Neural progenitor cell (in vitro differentiated cells): ENCODE measurements around the gene NDUFB3. TPM values are rescaled to one million over a fixed set of nuclear protein-coding genes. Genes with fewer than 3 reads are reported as not detected.

Source experiments
- DNase-seq: peaks from one replicate; pipeline ENCODE4 v3.0.0-alpha.2; 2016; ENCODE audit warnings: low spot score
- H2AFZ ChIP-seq: fragments of 200-600 bp; sonication (generic); replicated peaks from 2 replicates; pipeline ENCODE4 v1.6.1; 2016; ENCODE audit warnings: antibody characterized with exemption
- H3F3A ChIP-seq: fragments of 200-600 bp; sonication (generic); 2 replicates; pipeline ENCODE4 v1.6.1; 2016; ENCODE audit warnings: antibody characterized with exemption, low read depth
- H3K27ac ChIP-seq: fragments of 200-600 bp; sonication (generic); 2 replicates; pipeline ENCODE4 v1.5.1; 2016; ENCODE audit warnings: mild to moderate bottlenecking
- H3K27me3 ChIP-seq: fragments of 200-600 bp; sonication (generic); 2 replicates; pipeline ENCODE4 v1.6.1; 2016; ENCODE audit warnings: mild to moderate bottlenecking, moderate library complexity
- H3K36me3 ChIP-seq: fragments of 200-600 bp; sonication (generic); 2 replicates; pipeline ENCODE4 v1.5.1; 2016
- H3K4me1 ChIP-seq: fragments of 200-600 bp; sonication (generic); 2 replicates; pipeline ENCODE4 v1.6.1; 2016; ENCODE audit warnings: mixed run types
- H3K4me2 ChIP-seq: fragments of 200-600 bp; sonication (generic); 2 replicates; pipeline ENCODE4 v1.6.1; 2016
- H3K4me3 ChIP-seq: fragments of 200-600 bp; sonication (generic); 2 replicates; pipeline ENCODE4 v1.5.1; 2016
- H3K79me2 ChIP-seq: fragments of 200-600 bp; sonication (generic); 2 replicates; pipeline ENCODE4 v1.6.1; 2016; ENCODE audit warnings: low read depth
- H3K9ac ChIP-seq: fragments of 200-600 bp; sonication (generic); 2 replicates; pipeline ENCODE4 v1.6.1; 2016
- H3K9me3 ChIP-seq: fragments of 200-600 bp; sonication (generic); 2 replicates; pipeline ENCODE4 v1.5.1; 2016; ENCODE audit warnings: low read depth
- H4K20me1 ChIP-seq: fragments of 200-600 bp; sonication (generic); 2 replicates; pipeline ENCODE4 v1.6.1; 2016; ENCODE audit warnings: low read depth
- H3K27ac Mint-ChIP-seq: 3 replicates; pipeline ENCODE4 v1.8.0; 2021; ENCODE audit warnings: mixed read lengths
- H3K27me3 Mint-ChIP-seq: 2 replicates; pipeline ENCODE4 v1.8.0; 2022; ENCODE audit warnings: low read depth, mild to moderate bottlenecking, inconsistent platforms, moderate library complexity, mixed read lengths; ENCODE audit not compliant: insufficient read depth
- H3K36me3 Mint-ChIP-seq: 3 replicates; pipeline ENCODE4 v1.8.0; 2021; ENCODE audit warnings: mixed read lengths
- H3K4me1 Mint-ChIP-seq: 3 replicates; pipeline ENCODE4 v1.8.0; 2021; ENCODE audit warnings: mixed read lengths
- H3K4me3 Mint-ChIP-seq: 3 replicates; pipeline ENCODE4 v1.8.0; 2021; ENCODE audit warnings: mild to moderate bottlenecking, moderate library complexity, mixed read lengths
- H3K9me3 Mint-ChIP-seq: 3 replicates; pipeline ENCODE4 v1.8.0; 2020; ENCODE audit warnings: mixed read lengths
- EZH2 ChIP-seq: fragments of 200-600 bp; sonication (generic); IDR thresholded peaks from 2 replicates; pipeline ENCODE4 v1.6.1; 2017; ENCODE audit warnings: antibody characterized with exemption, mild to moderate bottlenecking, moderate library complexity
- EZH2phosphoT487 ChIP-seq: fragments of 200-600 bp; sonication (generic); IDR thresholded peaks from 2 replicates; pipeline ENCODE4 v1.6.1; 2017; ENCODE audit warnings: antibody characterized with exemption
- total RNA-seq: library from RNA; depleted of rRNA; stranded (reverse); fragments of >200 nt; gene quantifications from 2 replicates; pipeline ENCODE4 v1.2.3, GENCODE V29; 2015; ENCODE audit warnings: low replicate concordance
- TF ChIP-seq, protein P1 (sequence below): fragments of 200-600 bp; sonication (generic); IDR thresholded peaks from 2 replicates; pipeline ENCODE4 v1.5.1; 2017; ENCODE audit warnings: antibody characterized with exemption, mild to moderate bottlenecking

Gene NDUFB3
- total RNA-seq, 1 donor from 2014 or later = 125 TPM

DNA sequence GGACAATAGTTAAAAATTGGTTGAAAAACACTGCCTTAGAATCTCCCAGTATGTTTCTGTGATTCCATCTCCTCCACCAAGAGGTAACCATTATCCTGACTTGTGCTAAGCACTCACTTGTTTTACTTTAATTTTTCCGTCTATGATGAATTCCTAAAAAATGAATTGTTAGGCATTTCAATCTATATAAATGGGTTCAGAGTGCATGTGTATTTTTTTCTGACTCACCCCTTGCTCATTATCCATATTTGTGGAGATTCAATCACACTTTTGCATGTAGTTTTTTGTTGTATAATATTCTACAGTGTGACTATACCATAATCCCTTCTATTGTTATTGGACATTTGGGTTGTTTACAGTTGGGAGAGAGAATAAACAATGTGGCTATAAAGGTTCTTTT, 1.3 kb downstream of the NDUFB3 start:
- no peak overlapping the region for H3K9ac ChIP-seq

DNA sequence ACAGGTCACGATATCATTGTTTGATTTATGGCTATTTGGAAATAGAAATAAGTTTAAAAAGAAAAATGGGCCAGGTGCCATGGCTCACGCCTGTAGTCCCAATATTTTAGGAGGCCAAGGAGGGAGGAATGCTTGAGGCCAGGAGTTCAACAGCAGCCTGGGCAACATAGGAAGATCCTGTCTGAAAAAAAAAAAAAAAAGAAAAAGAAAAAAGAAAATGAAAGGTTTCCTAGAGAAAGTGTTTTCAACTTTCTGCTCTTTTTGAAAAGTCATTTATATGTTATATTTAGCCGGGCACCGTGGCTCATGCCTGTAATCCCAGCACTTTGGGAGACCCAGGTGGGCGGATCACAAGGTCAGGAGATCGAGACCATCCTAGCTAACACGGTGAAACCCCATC, 3.2 kb downstream of the NDUFB3 start:
- Mint-ChIP-seq H3K4me3 (no peak overlapping the region), H3K4me1 (peaks cover 17% of the 10 kb centered on the region), H3K36me3 (peaks cover 2% of the 10 kb centered on the region), H3K27me3 (peaks cover 2% of the 10 kb centered on the region), H3K9me3 (no peaks in the 10 kb centered on the region), H3K27ac (no peak overlapping the region)
- no peak overlapping the region for H2AFZ ChIP-seq
- no peak overlapping the region for H3K4me2 ChIP-seq
- H3K79me2 ChIP-seq = peaks cover 35% of the 10 kb centered on the region
- DNase-seq = no peak
- no peaks in the 10 kb centered on the region for H3K27me3 ChIP-seq
- no peaks in the 10 kb centered on the region for H4K20me1 ChIP-seq
- no peaks in the 10 kb centered on the region for H3K9me3 ChIP-seq
- no peak overlapping the region for H3K9ac ChIP-seq
- peaks cover 15% of the 10 kb centered on the region for H3F3A ChIP-seq
- H3K36me3 ChIP-seq = no peaks in the 10 kb centered on the region
- peaks cover 8% of the 10 kb centered on the region for H3K4me1 ChIP-seq
- no peak for TF ChIP-seq EZH2
- TF ChIP-seq, protein P1, sequence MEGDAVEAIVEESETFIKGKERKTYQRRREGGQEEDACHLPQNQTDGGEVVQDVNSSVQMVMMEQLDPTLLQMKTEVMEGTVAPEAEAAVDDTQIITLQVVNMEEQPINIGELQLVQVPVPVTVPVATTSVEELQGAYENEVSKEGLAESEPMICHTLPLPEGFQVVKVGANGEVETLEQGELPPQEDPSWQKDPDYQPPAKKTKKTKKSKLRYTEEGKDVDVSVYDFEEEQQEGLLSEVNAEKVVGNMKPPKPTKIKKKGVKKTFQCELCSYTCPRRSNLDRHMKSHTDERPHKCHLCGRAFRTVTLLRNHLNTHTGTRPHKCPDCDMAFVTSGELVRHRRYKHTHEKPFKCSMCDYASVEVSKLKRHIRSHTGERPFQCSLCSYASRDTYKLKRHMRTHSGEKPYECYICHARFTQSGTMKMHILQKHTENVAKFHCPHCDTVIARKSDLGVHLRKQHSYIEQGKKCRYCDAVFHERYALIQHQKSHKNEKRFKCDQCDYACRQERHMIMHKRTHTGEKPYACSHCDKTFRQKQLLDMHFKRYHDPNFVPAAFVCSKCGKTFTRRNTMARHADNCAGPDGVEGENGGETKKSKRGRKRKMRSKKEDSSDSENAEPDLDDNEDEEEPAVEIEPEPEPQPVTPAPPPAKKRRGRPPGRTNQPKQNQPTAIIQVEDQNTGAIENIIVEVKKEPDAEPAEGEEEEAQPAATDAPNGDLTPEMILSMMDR = no peak
- TF ChIP-seq EZH2phosphoT487 = no peak
- H3K27ac ChIP-seq = no peak overlapping the region
- H3K4me3 ChIP-seq = no peak overlapping the region

More for the DNA sequence above, 1.3 kb downstream of the NDUFB3 start:
- H3K4me3 Mint-ChIP-seq = peak overlapping the region; percentile 97
- peaks cover 26% of the 10 kb centered on the region for H3K4me1 Mint-ChIP-seq
- TF ChIP-seq, protein P1 = no peak
- TF ChIP-seq EZH2 (no peak), EZH2phosphoT487 (no peak)
- peak overlapping the region; percentile 97 for H3K4me2 ChIP-seq
- H3F3A ChIP-seq = peaks cover 15% of the 10 kb centered on the region
- no peaks in the 10 kb centered on the region for H4K20me1 ChIP-seq
- no peak overlapping the region for H3K27ac Mint-ChIP-seq
- peaks cover 53% of the 10 kb centered on the region for H3K79me2 ChIP-seq
- H3K9me3 ChIP-seq = no peaks in the 10 kb centered on the region
- no peak overlapping the region for H3K27ac ChIP-seq
- no peak overlapping the region for H2AFZ ChIP-seq
- H3K36me3 Mint-ChIP-seq = no peaks in the 10 kb centered on the region
- peaks cover 11% of the 10 kb centered on the region for H3K4me1 ChIP-seq
- H3K27me3 ChIP-seq = no peaks in the 10 kb centered on the region
- H3K4me3 ChIP-seq = peak overlapping the region; percentile 88
- peaks cover 2% of the 10 kb centered on the region for H3K27me3 Mint-ChIP-seq
- DNase-seq = no peak
- H3K36me3 ChIP-seq = no peaks in the 10 kb centered on the region
- H3K9me3 Mint-ChIP-seq = no peaks in the 10 kb centered on the region

DNA sequence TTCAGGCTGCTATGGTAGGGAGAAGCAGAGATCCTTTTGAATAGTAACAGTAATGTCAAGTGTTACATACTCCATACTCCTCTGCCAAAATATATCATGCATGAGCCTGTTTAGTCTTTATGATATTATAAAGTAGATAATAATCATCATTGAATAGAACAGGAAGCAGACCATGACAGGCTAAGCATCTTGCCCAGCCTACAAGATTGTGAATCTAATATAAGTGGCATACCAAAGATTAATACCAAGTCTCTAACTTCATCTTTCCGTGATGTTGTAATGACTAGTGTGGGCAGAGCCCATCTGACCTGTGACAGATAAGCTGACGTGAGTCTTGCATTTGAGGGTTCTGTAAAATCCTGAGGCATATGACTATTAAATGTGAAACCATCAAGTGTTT, 13.1 kb downstream of the NDUFB3 start:
- Mint-ChIP-seq H3K27me3 (no peaks in the 10 kb centered on the region), H3K27ac (no peak overlapping the region), H3K36me3 (peaks cover 11% of the 10 kb centered on the region), H3K9me3 (no peaks in the 10 kb centered on the region), H3K4me1 (no peaks in the 10 kb centered on the region), H3K4me3 (no peak overlapping the region)
- Histone ChIP-seq H2AFZ (no peak overlapping the region), H3K36me3 (no peaks in the 10 kb centered on the region), H3F3A (no peaks in the 10 kb centered on the region), H3K4me1 (no peaks in the 10 kb centered on the region), H3K4me2 (no peak overlapping the region), H3K4me3 (no peak overlapping the region), H3K27me3 (no peaks in the 10 kb centered on the region), H4K20me1 (no peaks in the 10 kb centered on the region), H3K9me3 (no peaks in the 10 kb centered on the region), H3K79me2 (no peaks in the 10 kb centered on the region), H3K27ac (no peak overlapping the region), H3K9ac (no peak overlapping the region)
- no peak for DNase-seq
- TF ChIP-seq, protein P1 = no peak
- no peak for TF ChIP-seq EZH2phosphoT487
- no peak for TF ChIP-seq EZH2
